ENCODE measurements around the gene DCC. TPM values are rescaled to one million over a fixed set of nuclear protein-coding genes. Genes with fewer than 3 reads are reported as not detected.

The DCC gene
- total RNA-seq, 1 donor from 2014 or later: 2.0 TPM

GRCh38 chr18:52822160-52822559 is 482.2 kb downstream of the DCC start:
- no peak for DNase-seq

GRCh38 chr18:52824126-52824525 is 484.1 kb downstream of the DCC start:
- no peak for DNase-seq

GRCh38 chr18:52826994-52827393 is 487.0 kb downstream of the DCC start:
- no peak for DNase-seq

GRCh38 chr18:52829320-52829719 is 489.3 kb downstream of the DCC start:
- DNase-seq: no peak

- no peak for DNase-seq
These were observed 489.9 kb downstream of the DCC start for GRCh38 chr18:52829876-52830405.

GRCh38 chr18:52844323-52844722 is 504.3 kb downstream of the DCC start:
- DNase-seq: no peak

- DNase-seq: no peak
These were observed 505.0 kb downstream of the DCC start for GRCh38 chr18:52845036-52845435.

GRCh38 chr18:52850031-52850560 is 510.1 kb downstream of the DCC start:
- no peak for DNase-seq

- no peak for DNase-seq
These were observed 521.6 kb downstream of the DCC start for GRCh38 chr18:52861558-52861957.

- DNase-seq: no peak
These were observed 529.4 kb downstream of the DCC start for GRCh38 chr18:52869349-52869923.

GRCh38 chr18:52869942-52870907 is 530.2 kb downstream of the DCC start:
- DNase-seq: no peak

GRCh38 chr18:52874774-52875173 is 534.8 kb downstream of the DCC start:
- no peak for DNase-seq

GRCh38 chr18:52875725-52876124 is 535.7 kb downstream of the DCC start:
- DNase-seq: no peak

- no peak for DNase-seq
These were observed 548.0 kb downstream of the DCC start for GRCh38 chr18:52888014-52888413.

- no peak for DNase-seq
These were observed 554.8 kb downstream of the DCC start for GRCh38 chr18:52894801-52895200.

GRCh38 chr18:52897611-52898484 is 557.9 kb downstream of the DCC start:
- no peak for DNase-seq

GRCh38 chr18:52898485-52899058 is 558.6 kb downstream of the DCC start:
- no peak for DNase-seq

- DNase-seq: no peak
These were observed 562.2 kb downstream of the DCC start for GRCh38 chr18:52902188-52902587.

- DNase-seq: no peak
These were observed 563.9 kb downstream of the DCC start for GRCh38 chr18:52903857-52904256.

GRCh38 chr18:52907543-52908308 is 567.7 kb downstream of the DCC start:
- no peak for DNase-seq

GRCh38 chr18:52914148-52914547 is 574.2 kb downstream of the DCC start:
- no peak for DNase-seq
